Occipital lobe (tissue), 2 donors: ENCODE data around the gene GNB3. TPM values are rescaled to one million over a fixed set of nuclear protein-coding genes. Genes with fewer than 3 reads are reported as not detected.
"Not testable (repeated sequence)": the region's sequence is repeated elsewhere in the genome, so short reads cannot be mapped to it uniquely, and the experiment has no call there.

Experiments used
- DNase-seq: peaks from one replicate; lab custom pipeline; 2025; lab: John Stamatoyannopoulos, UW
- total RNA-seq: library from RNA; depleted of rRNA; stranded (reverse); fragments of >200 nt; gene quantifications from one replicate; pipeline ENCODE4 v1.2.3, GENCODE V29; 2014

GNB3 gene
- total RNA-seq, 1 donor from 2014 or later = 0.94 TPM

DNA sequence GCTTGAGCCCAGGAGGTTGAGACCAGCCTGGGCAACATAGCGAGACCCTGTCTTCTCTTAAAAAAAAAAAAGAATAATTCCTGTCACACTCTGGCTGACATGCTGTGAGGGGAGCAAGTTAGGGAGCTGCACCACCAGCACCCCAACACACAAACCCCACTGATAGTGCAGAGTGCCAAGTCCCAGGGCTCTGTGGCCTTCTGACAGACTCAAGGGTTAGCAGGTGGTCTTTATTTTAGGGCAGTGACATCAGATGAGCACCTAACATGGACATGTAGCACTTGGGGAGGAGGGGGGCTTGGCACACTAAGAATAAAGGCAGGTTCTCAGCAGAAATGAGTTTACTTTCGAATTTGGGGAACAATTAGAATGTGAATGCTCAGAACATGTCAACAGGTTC, 18.1 kb downstream of the GNB3 start:
- DNase-seq = no peak

- DNase-seq = no peak
Measured at GRCh38 chr12:6860116-6860515, 19.4 kb downstream of the GNB3 start.

- DNase-seq = no peak
Measured at GRCh38 chr12:6860942-6861341, 20.2 kb downstream of the GNB3 start.

GRCh38 chr12:6861391-6861790, 20.7 kb downstream of the GNB3 start:
- no peak for DNase-seq

DNA sequence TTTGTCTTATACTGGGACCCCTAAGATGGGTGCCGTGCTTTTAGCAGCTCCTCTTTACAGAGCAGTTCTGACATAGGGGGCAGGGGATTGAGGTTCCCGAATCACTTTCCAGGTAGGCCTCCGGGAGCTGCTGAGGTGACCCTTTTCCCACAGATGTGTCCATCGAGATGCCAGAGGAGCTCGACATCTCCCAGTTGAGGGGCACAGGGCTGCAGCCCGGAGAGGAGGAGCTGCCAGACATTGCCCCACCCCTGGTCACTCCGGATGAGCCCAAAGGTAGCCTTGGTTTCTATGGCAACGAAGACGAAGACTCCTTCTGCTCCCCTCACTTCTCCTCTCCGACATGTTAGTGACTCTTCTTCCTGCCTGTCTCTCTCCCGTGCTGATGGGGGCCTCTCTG, 22.3 kb downstream of the GNB3 start:
- DNase-seq = no peak

GRCh38 chr12:6863586-6864321, 23.0 kb downstream of the GNB3 start:
- DNase-seq = no peak

GRCh38 chr12:6865307-6865706, 24.6 kb downstream of the GNB3 start:
- DNase-seq = not testable (repeated sequence)

DNA sequence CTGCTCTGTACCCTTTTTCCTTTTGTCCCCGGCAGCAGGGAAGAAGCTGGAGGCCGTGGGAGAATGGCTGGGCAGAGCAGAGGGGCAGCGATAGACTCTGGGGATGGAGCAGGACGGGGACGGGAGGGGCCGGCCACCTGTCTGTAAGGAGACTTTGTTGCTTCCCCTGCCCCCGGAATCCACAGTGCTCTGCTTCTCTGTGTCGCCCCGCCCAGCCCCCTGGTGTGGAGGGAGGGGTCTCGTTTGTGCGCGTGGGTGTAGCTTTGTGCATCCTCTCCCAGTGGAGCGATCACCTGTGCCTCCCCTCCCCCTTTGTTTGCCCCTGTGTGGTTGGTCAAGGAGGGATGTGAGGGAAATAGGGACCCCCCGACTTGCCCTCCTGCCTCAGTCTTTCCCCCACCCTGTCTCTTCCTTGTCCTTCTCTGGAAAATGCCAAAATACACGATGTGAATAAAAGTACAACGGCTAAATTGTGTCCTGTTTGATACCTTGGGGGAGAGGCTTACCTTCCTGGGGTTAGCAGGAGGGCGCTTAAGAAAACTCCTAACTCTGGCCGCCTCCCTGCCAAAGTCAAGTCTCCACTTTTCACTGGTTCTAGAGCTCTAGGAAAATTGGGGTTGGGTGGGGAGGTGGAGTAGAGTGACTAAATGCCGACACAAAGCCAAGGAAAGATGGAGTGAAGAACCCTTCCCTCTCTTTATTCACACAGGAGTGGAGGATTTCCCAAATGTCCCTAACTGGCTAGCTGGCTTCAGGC, 25.6 kb downstream of the GNB3 start:
- no peak for DNase-seq

DNA sequence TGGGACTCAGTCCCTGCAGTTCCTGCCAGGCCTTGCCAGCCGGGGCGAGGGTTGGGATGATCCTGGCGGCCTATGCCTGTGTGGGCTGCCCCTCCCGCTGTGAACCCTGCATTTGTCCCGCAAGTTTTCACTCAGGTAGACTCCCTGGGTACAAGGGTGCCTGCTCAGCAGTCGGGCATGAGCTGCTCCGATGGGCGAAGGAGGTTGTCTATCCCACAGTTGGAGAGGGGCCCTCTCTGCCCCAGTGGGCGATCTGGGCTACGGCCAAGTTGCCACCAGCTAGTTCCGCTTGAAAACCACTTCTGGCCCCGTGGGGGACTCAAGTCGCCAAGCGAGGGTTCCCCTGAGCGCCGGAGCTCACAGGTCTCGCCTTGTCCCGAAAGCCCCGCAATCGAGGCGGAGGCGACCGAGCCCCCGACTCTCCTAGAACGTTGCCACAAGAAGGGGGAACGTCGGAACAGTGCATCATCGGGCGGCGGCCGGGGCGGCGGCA, 26.2 kb downstream of the GNB3 start:
- no peak for DNase-seq

GRCh38 chr12:6867413-6868210, 26.9 kb downstream of the GNB3 start, which contains the start of gene TPI1:
Gene TPI1 (plus strand): TSS chr12:6867531. CDS start chr12:6867567, 36 bp downstream.
- DNase-seq = peak; percentile 80

- peak; percentile 49 for DNase-seq
Measured at GRCh38 chr12:6868211-6869048, 27.7 kb downstream of the GNB3 start.

GRCh38 chr12:6869049-6870021, 28.6 kb downstream of the GNB3 start:
- peak; percentile 45 for DNase-seq

DNA sequence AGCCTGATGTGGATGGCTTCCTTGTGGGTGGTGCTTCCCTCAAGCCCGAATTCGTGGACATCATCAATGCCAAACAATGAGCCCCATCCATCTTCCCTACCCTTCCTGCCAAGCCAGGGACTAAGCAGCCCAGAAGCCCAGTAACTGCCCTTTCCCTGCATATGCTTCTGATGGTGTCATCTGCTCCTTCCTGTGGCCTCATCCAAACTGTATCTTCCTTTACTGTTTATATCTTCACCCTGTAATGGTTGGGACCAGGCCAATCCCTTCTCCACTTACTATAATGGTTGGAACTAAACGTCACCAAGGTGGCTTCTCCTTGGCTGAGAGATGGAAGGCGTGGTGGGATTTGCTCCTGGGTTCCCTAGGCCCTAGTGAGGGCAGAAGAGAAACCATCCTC, 29.6 kb downstream of the GNB3 start:
- not testable (repeated sequence) for DNase-seq

GRCh38 chr12:6871052-6871957, 30.6 kb downstream of the GNB3 start:
- DNase-seq = no peak

DNA sequence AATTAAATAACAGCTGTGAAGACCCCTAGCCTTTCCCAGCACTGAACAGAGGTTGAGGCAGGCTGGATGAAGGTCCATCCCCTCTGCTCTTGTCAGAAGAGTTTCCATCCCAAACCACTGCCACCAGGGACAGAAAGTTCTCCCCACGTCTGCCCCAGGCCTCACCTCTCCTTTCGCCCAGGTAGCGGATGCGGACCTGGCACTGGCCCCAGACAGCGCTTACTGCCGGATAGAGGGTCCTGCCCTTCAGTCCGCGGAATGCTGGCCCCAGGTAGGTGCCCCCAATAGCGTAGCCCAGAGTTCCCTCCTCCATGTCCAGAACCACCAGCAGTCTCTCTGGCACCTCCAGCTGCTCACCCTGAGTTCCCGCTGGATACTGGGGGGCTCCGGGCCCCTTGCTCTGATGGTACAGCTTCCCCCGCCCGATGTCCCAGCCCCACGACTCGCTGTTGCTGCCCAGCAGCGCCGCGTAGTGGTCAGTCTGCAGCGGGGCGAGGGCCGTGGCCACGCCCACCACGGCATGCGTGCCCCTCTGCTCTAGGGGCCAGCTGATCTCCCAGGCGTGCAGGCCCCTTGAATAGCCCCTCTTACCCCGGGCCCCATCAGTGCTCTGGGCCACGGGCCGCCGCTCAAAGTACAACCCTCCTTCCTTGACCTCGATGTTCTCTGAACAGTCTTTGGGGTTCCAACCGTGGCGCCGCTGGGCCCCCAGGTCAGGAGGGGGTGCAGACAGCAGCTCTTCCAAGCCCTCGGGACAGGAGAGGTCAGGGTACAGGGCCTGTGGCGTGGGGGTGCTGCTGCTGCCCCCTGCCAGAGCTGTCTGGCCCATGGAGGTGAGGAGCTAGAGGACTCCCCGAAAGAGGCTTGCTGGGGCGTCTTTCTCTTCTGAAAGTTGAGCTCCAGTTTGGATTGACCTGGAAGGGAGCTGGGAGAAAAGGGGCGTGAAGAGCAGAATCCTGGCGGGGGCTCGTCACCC, 31.6 kb downstream of the GNB3 start:
- peak; percentile 72 for DNase-seq

DNA sequence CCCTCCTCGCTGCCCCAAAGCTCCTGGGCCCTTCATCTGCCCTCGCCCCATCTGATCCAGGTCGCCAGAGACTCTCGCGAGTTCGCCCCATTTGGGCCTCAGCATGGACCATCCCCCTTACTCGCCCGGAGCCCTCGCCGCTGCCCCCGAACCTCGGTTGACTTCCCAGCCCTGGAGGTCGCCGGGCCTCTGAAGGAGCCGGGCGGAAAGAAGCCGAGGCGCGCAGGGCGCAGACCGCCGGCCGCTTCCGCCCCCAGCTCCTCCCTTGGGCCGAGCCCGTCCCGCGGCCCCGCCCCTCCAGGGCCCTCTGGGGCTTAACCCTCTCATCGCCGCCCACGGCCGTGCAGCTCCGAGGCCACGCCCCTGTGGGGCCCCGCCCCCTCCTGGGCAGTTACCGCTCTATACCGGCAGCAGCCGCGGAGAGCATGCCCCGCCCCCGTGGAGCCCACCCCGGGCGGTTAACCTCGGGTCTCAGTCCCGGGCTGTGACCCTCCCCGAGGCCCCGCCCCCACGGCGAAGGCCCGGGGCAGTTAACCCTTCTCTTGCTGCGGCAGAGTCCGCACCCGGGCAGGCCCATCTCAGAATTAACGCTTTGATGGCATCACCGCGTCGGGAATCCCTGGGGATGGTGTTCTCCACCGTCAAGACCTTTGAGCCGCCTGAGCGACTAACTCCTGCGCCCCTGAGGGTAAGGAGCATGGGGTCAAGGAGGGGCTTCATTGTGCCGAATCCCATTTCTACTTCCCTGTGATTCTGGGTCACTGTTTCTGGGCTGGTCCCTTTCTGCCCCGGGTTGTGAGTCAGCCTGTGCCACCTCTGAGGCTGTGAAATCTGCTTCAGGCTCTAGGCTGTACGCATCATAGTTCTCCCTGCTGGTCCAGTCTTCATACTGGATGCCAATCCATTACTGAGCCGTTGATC, 32.6 kb downstream of the GNB3 start, which contains the start of gene SPSB2:
Gene SPSB2, minus strand, starts transcription at position 210 of the 921 bp plus-strand sequence. CDS start 402 bp downstream, outside the sequence.
- DNase-seq = peak; percentile 94
